Left colon (tissue), 2 donors: ENCODE results near the gene ABCF1. TPM values are rescaled to one million over a fixed set of nuclear protein-coding genes. Genes with fewer than 3 reads are reported as not detected.

Experiments
- ATAC-seq: fragments of 200-7000 bp; cut with Tn5 transposase; one replicate; pipeline ENCODE4 v1.9.1; 2020; ENCODE audit warnings: mild to moderate bottlenecking, moderate library complexity
- DNase-seq, 2 donors: peaks; one replicate each; pipeline ENCODE4 v3.0.0-alpha.2; 2020
- intact Hi-C, 2 donors: fragments of 100-400 bp; cut with DNase I in 1 of 2; cut with micrococcal nuclease in 1 of 2; formaldehyde crosslinking; loops; one replicate each; pipeline versions ENCODE4 v1.11.2 to v1.14.0; 2022; cut with DNase I, micrococcal nuclease
- total RNA-seq, 2 donors: library from RNA; stranded (reverse); fragmentation: NEBNext Ultra II Directional; extraction: Animal tissue kit (Norgen Biotek cat#: 25700); gene quantifications; one replicate each; pipeline ENCODE4 v1.2.1, GENCODE V29; 2021
- donor health status: DM: no; HTN: no; CAD: no.
- donor health status: DM: yes; HTN: yes; CAD: no.

ABCF1 gene
- total RNA-seq, 2 donors from 2014 or later, result 41.7 to 52.0 TPM

DNA sequence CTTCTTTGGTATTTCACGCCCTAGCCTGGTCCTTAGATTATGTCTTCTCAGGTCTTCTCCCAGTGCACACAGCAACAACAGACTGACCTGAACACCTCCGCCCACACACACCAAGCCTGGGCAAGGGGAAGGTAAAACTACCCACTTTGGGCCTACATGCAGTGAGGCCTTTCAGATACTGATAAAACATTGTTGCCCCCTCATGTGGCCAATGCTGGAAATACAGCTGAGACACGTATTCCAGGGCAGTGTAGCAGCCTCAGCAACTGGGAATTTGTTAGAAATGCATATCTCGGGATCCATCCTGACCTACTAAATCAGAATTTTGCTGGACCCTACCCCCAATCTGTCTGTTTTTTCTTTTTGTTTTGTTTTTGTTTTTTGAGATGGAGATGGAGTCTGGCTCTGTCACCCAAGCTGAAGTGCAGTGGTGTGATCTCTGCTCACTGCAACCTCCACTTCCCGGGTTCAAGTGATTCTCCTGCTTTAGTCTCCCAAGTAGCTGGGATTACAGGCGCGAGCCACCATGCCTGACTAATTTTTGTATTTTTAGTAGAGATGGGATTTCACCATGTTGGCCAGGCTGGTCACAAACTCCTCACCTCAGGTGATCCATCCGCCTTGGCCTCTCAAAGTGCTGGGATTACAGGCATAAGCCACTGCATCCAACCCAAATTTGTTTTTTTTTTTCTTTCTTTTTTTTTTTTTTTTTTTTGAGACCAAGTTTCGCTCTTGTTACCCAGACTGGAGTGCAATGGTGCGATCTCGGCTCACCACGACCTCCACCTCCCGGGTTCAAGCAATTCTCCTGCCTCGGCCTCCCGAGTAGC, 26.3 kb downstream of the ABCF1 start:
- intact Hi-C loops, result loop anchor here in 1 of 2 donors (10.0 kb wide), 1 partner anchor 123 kb away; no protein-coding TSS in a partner anchor
- peak; percentile 74 for ATAC-seq

GRCh38 chr6:30598912-30599624, 27.8 kb downstream of the ABCF1 start:
- DNase-seq (no peak), ATAC-seq (peak; percentile 4)
- intact Hi-C loops, result loop anchor here in 1 of 2 donors (10.0 kb wide), 1 partner anchor 124 kb away; no protein-coding TSS in a partner anchor

More for the DNA sequence above, 26.3 kb downstream of the ABCF1 start:
- DNase-seq, result peak; percentile 60 to 88

- peak; percentile 3 for ATAC-seq
- no peak for DNase-seq
- intact Hi-C loops, result loop anchor here in 1 of 2 donors (10.0 kb wide), 1 partner anchor 125 kb away; no protein-coding TSS in a partner anchor
These were observed 28.5 kb downstream of the ABCF1 start for GRCh38 chr6:30599625-30600324.

DNA sequence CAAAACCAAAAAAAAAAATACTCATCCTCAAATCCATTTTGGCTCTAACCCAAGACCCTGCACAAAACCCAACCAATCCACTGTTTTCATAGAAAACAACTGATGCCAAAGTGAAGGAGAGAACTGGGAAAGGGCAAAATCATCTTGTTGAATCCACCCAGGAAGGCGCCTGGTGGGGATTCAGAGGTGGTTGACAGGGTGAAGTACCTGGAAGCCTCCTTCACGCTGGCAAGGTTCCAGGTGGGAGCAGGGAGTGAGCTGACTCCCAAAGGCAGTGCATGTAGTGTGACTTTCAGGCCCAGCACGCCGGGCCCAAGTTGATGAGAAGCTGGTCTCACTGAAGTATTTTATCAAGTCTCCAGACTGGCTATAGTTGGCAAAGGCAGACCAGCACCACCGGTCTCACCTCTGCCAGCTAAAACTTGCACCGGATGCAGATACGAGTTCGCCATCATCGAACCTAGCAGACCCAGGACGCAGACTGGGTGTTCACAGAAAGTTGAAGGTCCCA, 29.3 kb downstream of the ABCF1 start:
- peak in 1 of 2 donors; percentile 20 for DNase-seq
- intact Hi-C loops, result no loop called here
- ATAC-seq, result peak; percentile 7

GRCh38 chr6:30601436-30601814, 30.2 kb downstream of the ABCF1 start:
- DNase-seq (no peak), ATAC-seq (no peak)
- intact Hi-C loops, result no loop called here

GRCh38 chr6:30601815-30602641, 30.8 kb downstream of the ABCF1 start:
- DNase-seq (no peak), ATAC-seq (no peak)
- intact Hi-C loops, result no loop called here

- intact Hi-C loops, result no loop called here
- ATAC-seq (no peak), DNase-seq (no peak)
These were observed 32.7 kb downstream of the ABCF1 start for GRCh38 chr6:30603961-30604360.

DNA sequence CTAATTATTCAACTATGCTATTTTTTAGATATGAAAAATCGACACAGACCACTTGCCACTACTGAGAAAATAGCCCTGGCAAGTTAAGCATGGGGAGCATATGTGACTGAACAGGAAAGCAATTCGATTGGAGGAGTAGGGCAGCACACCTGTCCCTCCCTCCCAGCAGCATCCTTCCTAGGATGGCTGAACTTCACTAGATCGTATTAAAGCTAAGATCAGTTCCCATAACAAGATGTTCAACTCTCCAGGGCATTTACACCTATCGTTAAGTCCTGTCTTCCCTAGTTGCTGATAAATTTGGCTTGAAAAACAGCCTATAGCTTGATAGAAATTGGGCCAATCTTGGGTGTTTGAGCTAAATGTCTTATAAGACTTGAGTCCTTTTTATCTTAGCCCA, 38.8 kb downstream of the ABCF1 start:
- no peak for DNase-seq
- intact Hi-C loops, result no loop called here

GRCh38 chr6:30611150-30611855, 40.1 kb downstream of the ABCF1 start:
- intact Hi-C loops, result no loop called here
- DNase-seq (no peak), ATAC-seq (no peak)

More for the DNA sequence above, 38.8 kb downstream of the ABCF1 start:
- no peak for ATAC-seq

DNA sequence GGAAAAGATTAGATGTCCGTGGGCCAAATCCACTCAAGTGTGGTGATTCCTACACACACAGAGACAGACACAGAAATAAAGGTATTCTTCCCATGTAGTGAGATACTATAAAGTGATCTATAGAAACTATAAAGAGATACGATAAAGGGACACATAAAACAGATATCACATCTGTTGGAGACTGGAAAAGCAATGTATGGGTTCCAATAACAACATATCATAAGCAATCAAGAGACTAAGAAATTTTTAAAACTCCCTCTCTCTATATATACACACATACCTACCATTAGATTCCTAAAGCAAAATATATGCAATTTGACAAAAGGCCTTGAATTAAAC, 40.6 kb downstream of the ABCF1 start:
- intact Hi-C loops, result no loop called here
- ATAC-seq, result no peak
- DNase-seq, result no peak

- intact Hi-C loops, result no loop called here
- DNase-seq (no peak), ATAC-seq (no peak)
These were observed 41.0 kb downstream of the ABCF1 start for GRCh38 chr6:30612213-30612612.

DNA sequence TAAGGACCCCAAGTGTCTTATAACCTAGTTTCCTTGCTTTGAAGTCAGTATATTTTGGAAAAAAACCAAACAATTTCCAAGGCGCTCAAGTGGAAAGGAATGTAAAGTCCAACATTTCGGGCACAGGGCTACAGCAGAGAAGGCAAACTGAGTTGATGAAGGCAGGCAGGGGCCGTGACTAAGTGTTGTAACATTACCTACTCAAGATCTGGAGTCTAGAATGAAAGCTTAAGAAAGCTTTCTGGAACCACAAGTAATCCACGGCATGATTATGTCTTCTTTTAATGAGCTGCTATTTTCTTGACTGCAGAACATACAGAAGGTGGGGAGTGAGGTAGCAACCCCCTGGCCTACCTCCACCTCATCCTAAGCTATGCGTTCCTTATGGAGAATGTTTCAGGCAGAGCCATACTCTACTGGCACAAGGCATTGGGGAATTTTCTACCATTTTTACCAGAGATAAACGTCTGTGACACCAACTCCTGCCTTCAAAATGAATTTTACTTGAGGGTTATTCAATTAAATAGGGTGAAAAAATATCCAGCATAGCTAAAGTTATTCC, 41.5 kb downstream of the ABCF1 start:
- no peak for DNase-seq
- intact Hi-C loops, result no loop called here
- no peak for ATAC-seq

- intact Hi-C loops, result no loop called here
- no peak for ATAC-seq
- no peak for DNase-seq
These were observed 42.2 kb downstream of the ABCF1 start for GRCh38 chr6:30613251-30614043.

DNA sequence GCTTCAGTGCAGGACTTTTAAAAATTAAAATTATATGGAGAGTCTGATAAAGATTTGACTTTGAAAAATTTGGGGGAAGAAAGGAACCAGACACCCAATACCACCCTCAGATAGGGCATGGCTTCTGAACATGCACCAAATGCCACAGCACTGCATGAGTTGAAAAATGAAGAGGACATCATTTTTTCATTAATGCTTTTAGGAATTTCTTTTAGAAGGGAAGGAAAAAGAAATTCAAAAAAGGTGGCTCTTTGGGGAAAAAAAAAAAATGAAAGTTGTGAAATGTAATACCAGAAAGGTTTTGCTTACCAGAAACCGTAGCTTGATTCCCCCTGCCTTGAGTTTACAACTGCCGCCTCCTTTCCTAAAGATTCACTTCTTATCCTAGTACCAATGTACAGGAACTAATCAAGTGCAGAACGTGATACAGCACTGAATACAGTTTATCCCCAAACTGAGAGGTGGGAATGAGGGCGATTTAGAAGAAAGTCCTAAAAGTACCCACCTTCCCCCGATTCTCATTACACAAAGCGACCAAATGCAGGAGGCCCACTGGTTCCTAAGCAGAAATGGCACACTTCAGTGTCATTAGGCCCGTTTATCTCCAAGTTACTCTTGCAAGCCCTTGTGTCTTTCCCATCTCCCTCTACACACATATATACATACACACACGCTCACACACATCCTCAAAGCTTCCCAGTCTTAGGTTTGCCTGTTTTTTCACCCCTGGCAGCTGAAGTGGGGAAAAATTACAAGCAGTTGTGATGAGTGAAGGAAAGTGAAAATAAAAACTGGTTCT, 43.0 kb downstream of the ABCF1 start:
- ATAC-seq (no peak), DNase-seq (no peak)
- intact Hi-C loops, result no loop called here

GRCh38 chr6:30614843-30615218, 43.6 kb downstream of the ABCF1 start:
- intact Hi-C loops, result no loop called here
- peak; percentile 64 for ATAC-seq

More at GRCh38 chr6:30614843-30615218, 43.6 kb downstream of the ABCF1 start:
- peak; percentile 80 to 94 for DNase-seq
